Fibroblast of the aortic adventitia (primary cell): ENCODE measurements around the gene ITGB2. TPM values are rescaled to one million over a fixed set of nuclear protein-coding genes. Genes with fewer than 3 reads are reported as not detected.

Experiments
- DNase-seq: peaks from one replicate; pipeline ENCODE4 v3.0.0-alpha.2; 2010; ENCODE audit warnings: low read depth
- H3K4me3 ChIP-seq: 2 replicates; pipeline ENCODE4 v1.5.1; 2011; ENCODE audit warnings: low read depth, mild to moderate bottlenecking, control low read depth, low read length, moderate library complexity
- CTCF ChIP-seq: IDR thresholded peaks from 2 replicates; pipeline ENCODE4 v1.5.1; 2011; ENCODE audit warnings: mild to moderate bottlenecking, low read length, control low read depth, inconsistent platforms; ENCODE audit not compliant: insufficient read depth
- total RNA-seq: library from RNA; depleted of rRNA; stranded (reverse); fragments of >200 nt; gene quantifications from 2 replicates; pipeline ENCODE4 v1.2.3, GENCODE V29; 2012; ENCODE audit warnings: low replicate concordance

The ITGB2 gene
- total RNA-seq, 1 donor: 0.09 TPM

DNA sequence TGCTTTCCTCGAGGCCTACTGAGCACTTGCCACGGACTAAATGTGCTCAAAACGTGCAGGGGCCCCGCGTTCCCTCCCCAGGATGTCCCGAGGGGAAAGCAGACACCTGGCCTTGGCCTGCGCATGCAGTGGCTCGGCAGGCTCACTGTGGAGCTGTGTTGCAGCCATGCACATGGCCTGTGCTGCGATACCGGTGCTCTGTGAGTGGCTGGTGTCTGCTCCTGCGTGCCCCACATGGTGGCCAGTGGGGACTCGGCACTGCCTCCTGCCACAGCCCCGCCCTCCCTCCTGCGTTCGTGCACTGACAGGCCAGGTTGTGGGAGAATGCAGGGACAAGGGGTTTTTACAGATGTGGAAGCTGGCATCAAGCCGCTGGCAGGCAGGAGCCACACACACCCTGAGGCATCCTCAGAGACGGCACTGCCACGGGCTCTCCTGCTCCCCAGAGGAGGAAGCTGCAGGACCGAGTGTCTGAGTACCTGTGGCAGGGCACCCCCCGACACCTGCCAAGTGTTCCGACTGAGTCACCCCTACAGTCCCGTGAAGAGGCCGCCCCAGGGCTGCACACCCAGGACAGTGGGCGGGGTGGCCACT lies 30.3 kb downstream of the ITGB2 start:
- no peak overlapping the region for H3K4me3 ChIP-seq
- no peak for TF ChIP-seq CTCF
- no peak for DNase-seq

DNA sequence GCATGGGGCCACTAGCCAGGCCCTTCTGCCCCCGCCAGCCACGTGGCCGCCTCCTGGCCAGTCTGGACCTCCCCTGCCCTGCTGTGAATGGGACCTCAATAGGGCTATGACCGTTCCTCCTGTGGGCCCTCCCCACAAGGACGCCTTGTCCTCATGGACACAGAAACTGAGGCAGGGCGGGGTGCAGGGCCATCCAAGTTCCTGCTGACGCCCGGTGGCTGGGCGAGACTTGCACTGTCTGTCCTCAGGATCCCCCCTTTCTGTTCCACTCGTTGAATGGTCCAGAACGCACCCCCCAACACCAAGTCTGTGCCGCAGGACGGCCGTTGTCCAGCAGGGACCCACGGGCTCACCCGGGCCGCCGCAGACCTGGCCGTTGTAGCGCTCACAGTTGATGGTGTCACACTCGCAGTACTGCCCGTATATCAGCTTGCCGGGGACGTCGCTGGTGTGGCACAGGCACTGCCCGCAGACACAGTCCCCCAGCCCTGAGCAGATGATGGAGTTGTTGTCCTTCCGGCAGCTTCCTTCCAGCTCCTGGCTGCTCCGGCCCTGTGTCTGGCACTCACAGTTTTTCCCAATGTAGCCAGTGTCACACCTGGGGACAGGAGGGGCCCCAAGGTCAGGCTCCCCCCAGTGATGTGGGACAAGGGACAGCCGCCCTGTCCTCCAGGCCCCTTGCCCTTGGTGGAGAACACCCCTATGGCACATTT lies 30.9 kb downstream of the ITGB2 start:
- TF ChIP-seq CTCF: no peak
- no peak overlapping the region for H3K4me3 ChIP-seq
- DNase-seq: no peak

- no peak for TF ChIP-seq CTCF
- no peak overlapping the region for H3K4me3 ChIP-seq
- DNase-seq: no peak
Measured at GRCh38 chr21:44888581-44889550, 31.8 kb downstream of the ITGB2 start.

GRCh38 chr21:44887807-44888580 lies 32.7 kb downstream of the ITGB2 start:
- no peak overlapping the region for H3K4me3 ChIP-seq
- no peak for TF ChIP-seq CTCF
- no peak for DNase-seq

- DNase-seq: no peak
- TF ChIP-seq CTCF: no peak
Measured at GRCh38 chr21:44887126-44887806, 33.4 kb downstream of the ITGB2 start.

More at GRCh38 chr21:44887126-44887806, 33.4 kb downstream of the ITGB2 start:
- no peak overlapping the region for H3K4me3 ChIP-seq
